Fibroblast of lung (primary cell): ENCODE measurements around the gene ST6GALNAC5.

Source experiments
- CTCF ChIP-seq, 2 donors: IDR thresholded peaks in 1 of 2; conservative IDR thresholded peaks in 1 of 2; 1 replicate in 1 of 2; 2 replicates in 1 of 2; pipeline ENCODE4 v1.5.1; 2011 to 2012; ENCODE audit warnings: low read length in 2 of 2, control low read depth in 1 of 2, inconsistent platforms in 1 of 2, low read depth in 1 of 2, mild to moderate bottlenecking in 1 of 2
- EZH2 ChIP-seq: IDR thresholded peaks from 2 replicates; pipeline ENCODE4 v1.5.1; 2012; ENCODE audit warnings: low read length, control low read depth, mild to moderate bottlenecking; ENCODE audit errors: missing control alignments

GRCh38 chr1:76872944-76873343, 5.7 kb downstream of the ST6GALNAC5 start:
- TF ChIP-seq CTCF (conservative IDR thresholded peaks at IDR 0.05 in 1 of 2, IDR thresholded peaks at IDR 0.05 in 1 of 2; ENCODE audit: low read depth in 1 of 2, low read length in 2 of 2) (no peak), EZH2 (no peak)
